Measurements from ENCODE around the gene GABBR2.

The GABBR2 gene

GRCh38 chr9:98276907-98277469 is 431.7 kb downstream of the GABBR2 start:
- no peaks in the 10 kb centered on the region for H3K4me1 ChIP-seq (ENCODE audit: control insufficient read depth, low read length)
- H3K4me3 ChIP-seq (ENCODE audit: low read length) = no peak overlapping the region
- H3K36me3 ChIP-seq (ENCODE audit: control insufficient read depth, low read length) = no peaks in the 10 kb centered on the region
- no peak overlapping the region for H3K27ac ChIP-seq (ENCODE audit: low read depth, low read length)
- no peaks in the 10 kb centered on the region for H3K79me2 ChIP-seq (ENCODE audit: control insufficient read depth, low read length)
- H3F3A ChIP-seq (ENCODE audit: control insufficient read depth, insufficient read depth) = no peaks in the 10 kb centered on the region
- no peak for TF ChIP-seq CTCF (IDR thresholded peaks at IDR 0.05; ENCODE audit: low read depth, low read length, poor library complexity, severe bottlenecking)
- no peak for TF ChIP-seq EZH2phosphoT487 (IDR thresholded peaks at IDR 0.05; ENCODE audit: borderline replicate concordance, low read length)
- H3K27me3 ChIP-seq (ENCODE audit: control insufficient read depth, low read length) = peaks cover 18% of the 10 kb centered on the region
- H3K9me3 ChIP-seq (ENCODE audit: control insufficient read depth, insufficient read depth, low read length) = no peaks in the 10 kb centered on the region
- H3K9me2 ChIP-seq (replicated peaks; ENCODE audit: control insufficient read depth, low read length) = no peaks in the 10 kb centered on the region
- no peaks in the 10 kb centered on the region for H4K20me1 ChIP-seq (ENCODE audit: control insufficient read depth, insufficient read depth, low read depth, low read length)
- H3K4me2 ChIP-seq (ENCODE audit: low read length) = no peak overlapping the region

GRCh38 chr9:98275159-98275558 is 433.6 kb downstream of the GABBR2 start:
- Histone ChIP-seq H3K4me2 (ENCODE audit: low read length) (no peak overlapping the region), H3K27ac (ENCODE audit: low read depth, low read length) (no peak overlapping the region), H3K36me3 (ENCODE audit: control insufficient read depth, low read length) (no peaks in the 10 kb centered on the region), H3K79me2 (ENCODE audit: control insufficient read depth, low read length) (no peaks in the 10 kb centered on the region), H3K4me3 (ENCODE audit: low read length) (no peak overlapping the region), H3K9me3 (ENCODE audit: control insufficient read depth, insufficient read depth, low read length) (no peaks in the 10 kb centered on the region), H4K20me1 (ENCODE audit: control insufficient read depth, insufficient read depth, low read depth, low read length) (no peaks in the 10 kb centered on the region), H3K4me1 (ENCODE audit: control insufficient read depth, low read length) (no peaks in the 10 kb centered on the region), H3K27me3 (ENCODE audit: control insufficient read depth, low read length) (peaks cover 25% of the 10 kb centered on the region), H3F3A (ENCODE audit: control insufficient read depth, insufficient read depth) (no peaks in the 10 kb centered on the region), H3K9me2 (replicated peaks; ENCODE audit: control insufficient read depth, low read length) (no peaks in the 10 kb centered on the region)
- TF ChIP-seq CTCF (IDR thresholded peaks at IDR 0.05; ENCODE audit: low read depth, low read length, poor library complexity, severe bottlenecking) (no peak), EZH2phosphoT487 (IDR thresholded peaks at IDR 0.05; ENCODE audit: borderline replicate concordance, low read length) (no peak)

- Histone ChIP-seq H4K20me1 (ENCODE audit: control insufficient read depth, insufficient read depth, low read depth, low read length) (no peaks in the 10 kb centered on the region), H3K27me3 (ENCODE audit: control insufficient read depth, low read length) (peaks cover 13% of the 10 kb centered on the region), H3K27ac (ENCODE audit: low read depth, low read length) (no peak overlapping the region), H3K4me3 (ENCODE audit: low read length) (no peak overlapping the region), H3K4me1 (ENCODE audit: control insufficient read depth, low read length) (no peaks in the 10 kb centered on the region), H3F3A (ENCODE audit: control insufficient read depth, insufficient read depth) (no peaks in the 10 kb centered on the region), H3K9me3 (ENCODE audit: control insufficient read depth, insufficient read depth, low read length) (no peaks in the 10 kb centered on the region), H3K79me2 (ENCODE audit: control insufficient read depth, low read length) (no peaks in the 10 kb centered on the region), H3K4me2 (ENCODE audit: low read length) (no peak overlapping the region), H3K36me3 (ENCODE audit: control insufficient read depth, low read length) (no peaks in the 10 kb centered on the region), H3K9me2 (replicated peaks; ENCODE audit: control insufficient read depth, low read length) (no peaks in the 10 kb centered on the region)
- TF ChIP-seq CTCF (IDR thresholded peaks at IDR 0.05; ENCODE audit: low read depth, low read length, poor library complexity, severe bottlenecking) = no peak
- TF ChIP-seq EZH2phosphoT487 (IDR thresholded peaks at IDR 0.05; ENCODE audit: borderline replicate concordance, low read length) = no peak
These were observed 436.7 kb downstream of the GABBR2 start for GRCh38 chr9:98272083-98272482.
